Measurements from ENCODE around the gene MLH3.
A peak's percentile ranks its signal among the peaks of the same experiment; 100 is the strongest.

The MLH3 gene

DNA sequence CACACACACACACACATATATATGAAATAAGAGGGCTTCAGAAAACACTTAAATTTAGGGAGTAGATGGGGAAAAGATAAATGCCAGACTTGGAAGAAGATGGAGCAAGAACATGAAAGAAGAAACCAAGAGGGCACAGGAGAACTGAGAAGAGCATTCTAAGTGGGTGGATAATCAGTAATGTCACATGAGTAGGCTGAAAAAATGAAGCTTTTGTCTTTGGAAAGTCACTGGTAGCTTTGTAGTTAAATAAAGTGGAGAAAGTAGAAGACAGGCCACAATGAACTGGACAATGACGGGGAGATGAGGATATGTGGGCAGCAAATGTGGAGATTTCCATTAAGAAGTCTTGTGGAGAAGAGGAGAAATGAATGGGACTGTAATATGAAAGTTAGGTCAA is 15.9 kb upstream of the MLH3 start:
- DNase-seq (ENCODE audit: extremely low read depth, low read depth): no peak
- TF ChIP-seq, protein P1, sequence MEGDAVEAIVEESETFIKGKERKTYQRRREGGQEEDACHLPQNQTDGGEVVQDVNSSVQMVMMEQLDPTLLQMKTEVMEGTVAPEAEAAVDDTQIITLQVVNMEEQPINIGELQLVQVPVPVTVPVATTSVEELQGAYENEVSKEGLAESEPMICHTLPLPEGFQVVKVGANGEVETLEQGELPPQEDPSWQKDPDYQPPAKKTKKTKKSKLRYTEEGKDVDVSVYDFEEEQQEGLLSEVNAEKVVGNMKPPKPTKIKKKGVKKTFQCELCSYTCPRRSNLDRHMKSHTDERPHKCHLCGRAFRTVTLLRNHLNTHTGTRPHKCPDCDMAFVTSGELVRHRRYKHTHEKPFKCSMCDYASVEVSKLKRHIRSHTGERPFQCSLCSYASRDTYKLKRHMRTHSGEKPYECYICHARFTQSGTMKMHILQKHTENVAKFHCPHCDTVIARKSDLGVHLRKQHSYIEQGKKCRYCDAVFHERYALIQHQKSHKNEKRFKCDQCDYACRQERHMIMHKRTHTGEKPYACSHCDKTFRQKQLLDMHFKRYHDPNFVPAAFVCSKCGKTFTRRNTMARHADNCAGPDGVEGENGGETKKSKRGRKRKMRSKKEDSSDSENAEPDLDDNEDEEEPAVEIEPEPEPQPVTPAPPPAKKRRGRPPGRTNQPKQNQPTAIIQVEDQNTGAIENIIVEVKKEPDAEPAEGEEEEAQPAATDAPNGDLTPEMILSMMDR (IDR thresholded peaks at IDR 0.05; ENCODE audit: low read depth, low read length): no peak

DNA sequence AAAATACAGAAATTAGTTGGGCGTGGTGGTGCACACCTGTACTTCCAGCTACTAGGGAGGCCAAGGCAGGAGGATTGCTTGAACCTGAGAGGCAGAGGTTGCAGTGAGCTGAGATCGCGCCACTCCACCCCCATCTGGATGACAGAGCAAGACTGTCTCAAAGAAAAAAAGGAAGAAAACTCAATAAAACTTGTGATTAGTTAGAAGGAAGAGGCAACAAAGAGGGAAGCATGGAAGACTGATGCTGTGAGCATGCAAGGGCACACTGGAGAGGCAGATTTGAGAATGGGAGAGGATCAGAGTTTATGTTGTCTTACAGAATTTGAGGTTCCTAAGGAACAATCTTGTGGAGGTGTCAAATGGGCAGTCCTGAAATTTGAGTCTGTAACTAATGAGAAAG is 15.4 kb upstream of the MLH3 start:
- TF ChIP-seq, protein P1 (IDR thresholded peaks at IDR 0.05; ENCODE audit: low read depth, low read length): no peak
- no peak for DNase-seq (ENCODE audit: extremely low read depth, low read depth)

DNA sequence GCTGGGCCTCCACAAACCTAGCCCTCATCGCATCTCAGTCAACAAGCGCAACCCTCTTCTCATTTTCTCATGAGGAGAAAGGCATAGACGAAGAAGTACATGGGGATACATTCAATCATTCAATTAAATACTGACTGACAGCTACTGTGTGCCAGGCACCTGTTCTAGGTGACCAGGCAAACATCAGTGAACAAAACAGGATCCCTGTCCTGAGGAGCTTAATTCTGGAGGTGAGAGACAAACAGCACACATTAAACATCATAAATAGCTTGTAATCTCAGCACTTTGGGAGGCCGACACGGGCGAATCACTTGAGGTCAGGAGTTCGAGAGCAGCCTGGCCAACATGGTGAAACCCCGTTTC is 12.9 kb upstream of the MLH3 start:
- TF ChIP-seq, protein P1 (IDR thresholded peaks at IDR 0.05; ENCODE audit: low read depth, low read length): no peak

DNA sequence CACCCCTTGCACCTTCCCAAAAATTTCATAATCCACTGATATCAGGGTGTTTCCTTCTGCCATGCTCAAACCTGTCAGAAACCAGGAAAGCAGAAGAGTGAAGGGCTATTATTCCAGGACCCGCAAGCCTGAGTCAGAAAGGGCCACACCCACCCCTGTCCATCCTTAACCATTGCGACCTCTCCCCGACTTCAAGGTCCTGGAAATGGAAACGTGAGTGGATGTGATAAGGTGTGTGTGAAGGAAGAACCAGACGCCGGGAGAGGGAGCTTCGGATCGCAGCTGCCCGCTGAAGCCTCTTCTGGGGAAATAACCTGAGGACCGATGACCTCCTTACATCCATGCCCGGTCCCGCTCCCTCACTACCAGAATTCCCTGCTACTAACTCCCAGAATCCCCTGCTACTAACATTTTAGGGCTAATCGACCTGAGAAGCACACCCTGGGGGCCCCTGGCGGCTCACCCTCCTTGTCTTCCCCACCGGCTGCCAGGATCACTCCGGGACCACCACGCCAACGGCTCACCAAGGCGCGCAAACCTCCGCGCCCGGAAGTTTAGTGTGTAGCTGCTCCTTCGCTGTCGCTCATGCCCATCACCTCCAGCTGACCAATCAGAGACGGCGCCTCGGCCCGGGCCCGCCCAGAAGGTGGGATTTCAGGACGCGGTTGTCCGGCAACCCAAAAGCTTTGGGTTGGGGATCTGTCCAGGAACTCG is 12.4 kb upstream of the MLH3 start, which contains the start of gene ACYP1:
Gene ACYP1 (minus strand): TSS at position 534 of the 714 bp plus-strand sequence. CDS start 471 bp downstream, at position 63.
- DNase-seq (ENCODE audit: extremely low read depth, low read depth): peak; percentile 69

More for the DNA sequence above, 12.9 kb upstream of the MLH3 start:
- DNase-seq (ENCODE audit: extremely low read depth, low read depth): no peak

DNA sequence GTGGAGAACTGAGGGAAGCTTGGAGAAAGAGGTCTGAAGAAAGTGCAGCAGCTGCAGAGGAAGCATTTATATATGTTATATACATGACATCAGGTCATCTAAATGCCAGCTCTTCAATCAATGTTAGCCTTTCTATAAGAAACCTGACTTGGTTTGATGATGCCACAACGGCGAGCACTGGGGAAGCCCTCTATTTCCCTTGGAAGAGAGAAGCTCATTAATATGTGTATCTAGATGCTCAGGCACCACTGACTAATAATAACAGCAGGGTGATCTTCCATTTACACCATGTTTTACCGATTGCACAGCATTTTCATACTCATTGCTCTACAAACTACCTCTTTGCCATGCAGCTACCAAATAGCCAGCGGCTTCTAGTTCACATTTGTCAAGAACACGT is 11.7 kb upstream of the MLH3 start:
- DNase-seq (ENCODE audit: extremely low read depth, low read depth): no peak
- TF ChIP-seq, protein P1 (IDR thresholded peaks at IDR 0.05; ENCODE audit: low read depth, low read length): no peak

More for the DNA sequence above, 12.4 kb upstream of the MLH3 start, which contains the start of gene ACYP1:
- TF ChIP-seq, protein P1 (IDR thresholded peaks at IDR 0.05; ENCODE audit: low read depth, low read length): peak; percentile 2; the same call in 1 of the 2 replicates

DNA sequence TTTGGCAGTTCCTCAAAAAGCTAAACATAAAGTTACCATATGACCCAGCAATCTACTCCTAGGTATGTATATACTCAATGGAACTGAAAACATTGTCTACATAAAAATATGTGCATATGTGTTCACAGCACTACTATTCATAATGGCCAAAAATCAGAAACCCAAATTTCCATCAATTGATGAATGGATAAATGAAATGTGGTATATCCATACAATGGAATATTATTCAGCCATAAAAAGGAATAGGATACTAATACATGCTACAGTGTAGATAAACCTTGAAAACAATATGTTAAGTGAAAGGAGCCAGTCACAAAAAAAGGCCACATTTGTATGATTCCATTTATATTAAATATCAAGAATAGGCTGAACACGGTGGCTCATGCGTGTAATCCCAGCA is 9.2 kb upstream of the MLH3 start:
- TF ChIP-seq, protein P1 (IDR thresholded peaks at IDR 0.05; ENCODE audit: low read depth, low read length): no peak

DNA sequence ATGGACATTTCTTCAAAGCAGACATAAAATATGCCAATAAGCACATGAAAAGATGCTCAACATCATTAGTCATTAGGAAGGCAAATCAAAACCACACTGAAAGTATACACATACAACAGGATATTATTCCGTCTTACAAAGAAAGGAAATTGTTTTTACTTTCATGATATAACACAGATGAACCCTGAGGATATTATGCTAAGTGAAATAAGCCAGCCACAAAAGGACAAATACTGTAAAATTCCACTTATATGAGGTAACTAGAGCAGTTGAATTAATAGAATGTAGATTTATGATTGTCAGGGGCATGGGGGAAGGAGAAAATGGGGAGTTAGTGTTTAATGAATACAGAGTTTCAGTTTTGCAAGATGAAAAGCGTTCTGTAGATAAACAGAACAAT is 8.4 kb upstream of the MLH3 start:
- TF ChIP-seq, protein P1 (IDR thresholded peaks at IDR 0.05; ENCODE audit: low read depth, low read length): no peak
- no peak for DNase-seq (ENCODE audit: extremely low read depth, low read depth)

More for the DNA sequence above, 9.2 kb upstream of the MLH3 start:
- DNase-seq (ENCODE audit: extremely low read depth, low read depth): no peak

All from AG09319 (cell line).